Measurements from ENCODE around the gene ACSL1.

DNA sequence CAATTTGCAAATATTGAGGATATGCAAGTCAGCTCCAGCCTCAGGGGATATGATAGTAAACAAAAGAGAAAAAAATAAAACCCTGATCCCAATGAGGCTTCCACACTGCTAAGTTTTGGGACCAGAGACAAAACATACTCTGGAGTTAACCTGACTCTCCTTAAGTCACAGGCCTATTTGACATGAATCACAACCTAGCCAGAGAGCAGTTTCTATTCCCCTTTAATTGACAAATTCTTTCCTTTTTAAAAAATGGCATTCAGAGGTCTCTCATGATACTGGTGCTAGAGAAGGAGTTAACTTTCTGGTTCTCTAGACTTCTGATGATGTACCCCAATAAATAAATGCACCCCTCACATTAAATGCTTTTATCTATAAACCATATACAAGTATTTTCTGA, 8.8 kb downstream of the ACSL1 start:
- TF ChIP-seq, protein P1, sequence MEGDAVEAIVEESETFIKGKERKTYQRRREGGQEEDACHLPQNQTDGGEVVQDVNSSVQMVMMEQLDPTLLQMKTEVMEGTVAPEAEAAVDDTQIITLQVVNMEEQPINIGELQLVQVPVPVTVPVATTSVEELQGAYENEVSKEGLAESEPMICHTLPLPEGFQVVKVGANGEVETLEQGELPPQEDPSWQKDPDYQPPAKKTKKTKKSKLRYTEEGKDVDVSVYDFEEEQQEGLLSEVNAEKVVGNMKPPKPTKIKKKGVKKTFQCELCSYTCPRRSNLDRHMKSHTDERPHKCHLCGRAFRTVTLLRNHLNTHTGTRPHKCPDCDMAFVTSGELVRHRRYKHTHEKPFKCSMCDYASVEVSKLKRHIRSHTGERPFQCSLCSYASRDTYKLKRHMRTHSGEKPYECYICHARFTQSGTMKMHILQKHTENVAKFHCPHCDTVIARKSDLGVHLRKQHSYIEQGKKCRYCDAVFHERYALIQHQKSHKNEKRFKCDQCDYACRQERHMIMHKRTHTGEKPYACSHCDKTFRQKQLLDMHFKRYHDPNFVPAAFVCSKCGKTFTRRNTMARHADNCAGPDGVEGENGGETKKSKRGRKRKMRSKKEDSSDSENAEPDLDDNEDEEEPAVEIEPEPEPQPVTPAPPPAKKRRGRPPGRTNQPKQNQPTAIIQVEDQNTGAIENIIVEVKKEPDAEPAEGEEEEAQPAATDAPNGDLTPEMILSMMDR (optimal IDR thresholded peaks at IDR 0.05 in 1 of 3, IDR thresholded peaks at IDR 0.05 in 1 of 3, conservative IDR thresholded peaks at IDR 0.05 in 1 of 3; ENCODE audit: extremely low read depth in 1 of 3, insufficient read depth in 2 of 3, low read length in 3 of 3): no peak
- no peak for TF ChIP-seq EZH2 (IDR thresholded peaks at IDR 0.05; ENCODE audit: low read length)

Measured in keratinocyte (primary cell).